GM19452 (cell line): Measurements from ENCODE around the gene KRT85.
"Not testable (repeated sequence)": the region's sequence is repeated elsewhere in the genome, so short reads cannot be mapped to it uniquely, and the experiment has no call there.

Source experiments
- ATAC-seq: cut with Tn5 transposase; IDR thresholded peaks from one replicate; pipeline ENCODE4 v1.9.1; 2021; ENCODE audit not compliant: unreplicated experiment

The KRT85 gene

GRCh38 chr12:52366738-52367485, at the start of gene KRT85:
Gene KRT85 (minus strand): TSS chr12:52367481. CDS start chr12:52367405, 76 bp downstream.
- ATAC-seq = no peak

GRCh38 chr12:52416795-52417194, 49.5 kb upstream of the KRT85 start:
- no peak for ATAC-seq

GRCh38 chr12:52415870-52416750, 48.8 kb upstream of the KRT85 start:
- ATAC-seq = no peak

GRCh38 chr12:52414936-52415335, 47.7 kb upstream of the KRT85 start:
- ATAC-seq = no peak

GRCh38 chr12:52413782-52414345, 46.6 kb upstream of the KRT85 start:
- no peak for ATAC-seq

GRCh38 chr12:52413202-52413601, 45.9 kb upstream of the KRT85 start:
- ATAC-seq = no peak

- ATAC-seq = no peak
Measured at GRCh38 chr12:52411815-52412214, 44.5 kb upstream of the KRT85 start.

GRCh38 chr12:52410589-52411248, 43.4 kb upstream of the KRT85 start:
- ATAC-seq = not testable (repeated sequence)

- ATAC-seq = no peak
Measured at GRCh38 chr12:52407918-52408317, 40.6 kb upstream of the KRT85 start.

GRCh38 chr12:52405922-52406385, 38.7 kb upstream of the KRT85 start, which contains the start of gene KRT82:
Gene KRT82 (minus strand): TSS chr12:52406335. CDS start chr12:52406277, 58 bp downstream.
- no peak for ATAC-seq

- ATAC-seq = no peak
Measured at GRCh38 chr12:52404951-52405350, 37.7 kb upstream of the KRT85 start.

GRCh38 chr12:52403561-52403960, 36.3 kb upstream of the KRT85 start:
- no peak for ATAC-seq

- no peak for ATAC-seq
Measured at GRCh38 chr12:52402873-52403540, 35.7 kb upstream of the KRT85 start.

- ATAC-seq = no peak
Measured at GRCh38 chr12:52402377-52402776, 35.1 kb upstream of the KRT85 start.

GRCh38 chr12:52401926-52402325, 34.6 kb upstream of the KRT85 start:
- no peak for ATAC-seq

GRCh38 chr12:52401526-52401925, 34.2 kb upstream of the KRT85 start:
- no peak for ATAC-seq

- ATAC-seq = no peak
Measured at GRCh38 chr12:52400906-52401305, 33.6 kb upstream of the KRT85 start.

- ATAC-seq = no peak
Measured at GRCh38 chr12:52399756-52400155, 32.5 kb upstream of the KRT85 start.

- ATAC-seq = no peak
Measured at GRCh38 chr12:52398176-52398575, 30.9 kb upstream of the KRT85 start.

- no peak for ATAC-seq
Measured at GRCh38 chr12:52396656-52397055, 29.4 kb upstream of the KRT85 start.
